ENCODE results near the gene RARRES2. TPM values are rescaled to one million over a fixed set of nuclear protein-coding genes. Genes with fewer than 3 reads are reported as not detected.

Gene RARRES2
- 6.7 and 7.0 TPM in 2 replicates for polyA plus RNA-seq (2011; rRNA removed)
- polyA minus RNA-seq (2011; rRNA and poly(A)+ RNA removed), result 0.60 TPM in 1 of 2 replicates, not detected in the other

GRCh38 chr7:150341263-150342120, at the start of gene RARRES2:
Gene RARRES2 (minus strand): TSS chr7:150341629. CDS start chr7:150340609, 1,020 bp downstream.
- DNase-seq (ENCODE audit: low read depth, low spot score), result no peak
- Histone ChIP-seq H3K4me3 (ENCODE audit: low read depth, low read length) (peak within 1 kb of the TSS; percentile 46), H3K9me3 (ENCODE audit: control insufficient read depth, insufficient read depth, low read length) (peaks cover 10% of the 10 kb centered on the region), H3K27me3 (ENCODE audit: control insufficient read depth, insufficient read depth, low read length) (peaks cover 41% of the 10 kb centered on the region), H3K27ac (ENCODE audit: low read depth, low read length) (no peak within 1 kb of the TSS)
- TF ChIP-seq CTCF (IDR thresholded peaks at IDR 0.05; ENCODE audit: low read depth, low read length), result no peak
- POLR2A ChIA-PET, result no interaction called here
- CTCF ChIA-PET, result no interaction called here

GRCh38 chr7:150390205-150390604, 48.8 kb upstream of the RARRES2 start:
- ChIA-PET CTCF (no interaction called here), POLR2A (no interaction called here)
- Histone ChIP-seq H3K9me3 (ENCODE audit: control insufficient read depth, insufficient read depth, low read length) (peaks cover 2% of the 10 kb centered on the region; the same call in 1 of the 2 replicates), H3K27ac (ENCODE audit: low read depth, low read length) (peak overlapping the region; percentile 11), H3K27me3 (ENCODE audit: control insufficient read depth, insufficient read depth, low read length) (no peaks in the 10 kb centered on the region), H3K4me3 (ENCODE audit: low read depth, low read length) (no peak overlapping the region)
- no peak for TF ChIP-seq CTCF (IDR thresholded peaks at IDR 0.05; ENCODE audit: low read depth, low read length)
- no peak for DNase-seq (ENCODE audit: low read depth, low spot score)

GRCh38 chr7:150389532-150389816, 48.0 kb upstream of the RARRES2 start:
- no peak for DNase-seq (ENCODE audit: low read depth, low spot score)
- no peak overlapping the region for H3K27ac ChIP-seq (ENCODE audit: low read depth, low read length)
- H3K4me3 ChIP-seq (ENCODE audit: low read depth, low read length), result no peak overlapping the region
- peaks cover 2% of the 10 kb centered on the region; the same call in 1 of the 2 replicates for H3K9me3 ChIP-seq (ENCODE audit: control insufficient read depth, insufficient read depth, low read length)
- ChIA-PET POLR2A (interaction anchor here (0.7 to 1.5 kb wide), 2 partner anchors 16 to 1360 kb away, joined by 3 to 4 read pairs; a partner anchor contains a TSS), CTCF (interaction anchor here (0.6 to 1.5 kb wide), 3 partner anchors 11 to 34 kb away, joined by 3 to 9 read pairs (median 6); no protein-coding TSS in a partner anchor)
- H3K27me3 ChIP-seq (ENCODE audit: control insufficient read depth, insufficient read depth, low read length), result no peaks in the 10 kb centered on the region
- TF ChIP-seq CTCF (IDR thresholded peaks at IDR 0.05; ENCODE audit: low read depth, low read length), result no peak

- DNase-seq (ENCODE audit: low read depth, low spot score), result no peak
- POLR2A ChIA-PET, result interaction anchor here (0.7 to 1.5 kb wide), 2 partner anchors 16 to 1361 kb away, joined by 3 to 4 read pairs; a partner anchor contains a TSS
- peak; percentile 69 for TF ChIP-seq CTCF (IDR thresholded peaks at IDR 0.05; ENCODE audit: low read depth, low read length)
- H3K9me3 ChIP-seq (ENCODE audit: control insufficient read depth, insufficient read depth, low read length), result peaks cover 2% of the 10 kb centered on the region; the same call in 1 of the 2 replicates
- CTCF ChIA-PET, result interaction anchor here (0.6 to 1.5 kb wide), 7 partner anchors 11 to 72 kb away, joined by 3 to 9 read pairs (median 4); a partner anchor contains a TSS
- no peaks in the 10 kb centered on the region for H3K27me3 ChIP-seq (ENCODE audit: control insufficient read depth, insufficient read depth, low read length)
- H3K27ac ChIP-seq (ENCODE audit: low read depth, low read length), result no peak overlapping the region
- H3K4me3 ChIP-seq (ENCODE audit: low read depth, low read length), result no peak overlapping the region
Observed at GRCh38 chr7:150388709-150389531, 47.5 kb upstream of the RARRES2 start.
